GM12874 (cell line): ENCODE results near the gene GUCY2F.

Source experiments
- CTCF ChIP-seq: IDR thresholded peaks from 2 replicates; pipeline ENCODE4 v1.5.1; 2011; ENCODE audit warnings: low read depth, mild to moderate bottlenecking, control low read depth, low read length, moderate library complexity; ENCODE audit not compliant: insufficient read depth

GUCY2F gene

GRCh38 chrX:109343671-109344070 lies 138.2 kb downstream of the GUCY2F start:
- no peak for TF ChIP-seq CTCF

- TF ChIP-seq CTCF: no peak
Observed at GRCh38 chrX:109336141-109336540, 145.7 kb downstream of the GUCY2F start.

- TF ChIP-seq CTCF: no peak
Observed at GRCh38 chrX:109327251-109327650, 154.6 kb downstream of the GUCY2F start.
